NCI-H510A treated with DMSO at 0.1 percent for 48 hours (cell line): Measurements from ENCODE around the gene ING3.
"Not testable (repeated sequence)": the region's sequence is repeated elsewhere in the genome, so short reads cannot be mapped to it uniquely, and the experiment has no call there.

Source experiments
- DNase-seq: peaks from one replicate; lab custom pipeline; 2025; lab: John Stamatoyannopoulos, UW

The ING3 gene

GRCh38 chr7:121002757-121003200 lies 52.2 kb downstream of the ING3 start:
- no peak for DNase-seq

DNA sequence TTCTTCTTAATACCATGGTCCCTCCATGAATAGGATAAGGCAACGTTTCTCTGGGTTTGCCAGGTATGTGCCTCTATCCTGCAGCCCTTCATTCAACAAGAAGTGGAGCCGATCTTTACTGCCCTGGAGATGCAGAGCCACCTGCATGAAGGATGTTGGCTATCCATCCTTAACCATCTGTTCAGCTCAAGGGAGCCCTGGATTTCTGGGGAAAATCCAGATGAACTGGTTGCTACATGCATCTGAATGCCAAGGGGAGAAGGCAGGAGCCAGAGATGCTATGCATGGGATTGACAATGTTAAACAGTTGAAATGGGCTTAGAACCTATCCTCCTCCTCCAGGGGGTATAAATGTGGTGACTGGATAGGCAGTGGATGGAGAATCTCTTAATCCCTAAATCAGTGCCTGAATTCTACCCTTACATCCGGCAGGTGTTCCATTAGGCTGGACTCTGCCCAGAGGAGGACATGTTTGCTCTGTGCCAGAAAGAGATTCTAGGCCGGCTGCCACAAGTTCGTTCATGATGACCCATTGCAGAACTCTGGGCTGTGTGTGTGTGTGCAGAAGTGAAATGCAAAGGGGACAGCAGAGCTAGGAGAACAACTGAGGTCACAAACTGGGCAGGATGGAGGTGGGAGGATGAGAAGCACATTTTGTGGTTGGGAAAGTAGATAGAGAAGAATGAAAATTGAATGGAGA lies 53.6 kb downstream of the ING3 start:
- no peak for DNase-seq

DNA sequence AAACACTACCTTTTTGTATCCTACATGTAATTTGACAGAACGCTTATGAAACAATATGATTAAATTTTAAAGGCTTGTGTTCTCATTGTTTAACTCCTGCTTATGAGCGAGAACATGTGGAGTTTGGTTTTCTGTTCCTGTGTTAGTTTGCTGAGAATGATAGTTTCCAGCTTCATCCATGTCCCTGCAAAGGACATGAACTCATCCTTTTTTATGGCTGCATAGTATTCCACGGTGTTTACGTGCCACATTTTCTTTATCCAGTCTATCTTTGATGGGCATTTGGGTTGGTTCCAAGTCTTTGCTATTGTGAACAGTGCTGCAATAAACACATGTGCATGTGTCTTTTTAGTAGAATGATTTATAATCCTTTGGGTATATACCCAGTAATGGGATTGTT lies 54.5 kb downstream of the ING3 start:
- not testable (repeated sequence) for DNase-seq

- DNase-seq: no peak
Observed at GRCh38 chr7:121005996-121006584, 55.5 kb downstream of the ING3 start.

- DNase-seq: no peak
Observed at GRCh38 chr7:121006711-121007315, 56.2 kb downstream of the ING3 start.

GRCh38 chr7:121008816-121009215 lies 58.2 kb downstream of the ING3 start:
- no peak for DNase-seq

- no peak for DNase-seq
Observed at GRCh38 chr7:121011401-121011800, 60.8 kb downstream of the ING3 start.

GRCh38 chr7:121012170-121012874 lies 61.7 kb downstream of the ING3 start:
- no peak for DNase-seq

DNA sequence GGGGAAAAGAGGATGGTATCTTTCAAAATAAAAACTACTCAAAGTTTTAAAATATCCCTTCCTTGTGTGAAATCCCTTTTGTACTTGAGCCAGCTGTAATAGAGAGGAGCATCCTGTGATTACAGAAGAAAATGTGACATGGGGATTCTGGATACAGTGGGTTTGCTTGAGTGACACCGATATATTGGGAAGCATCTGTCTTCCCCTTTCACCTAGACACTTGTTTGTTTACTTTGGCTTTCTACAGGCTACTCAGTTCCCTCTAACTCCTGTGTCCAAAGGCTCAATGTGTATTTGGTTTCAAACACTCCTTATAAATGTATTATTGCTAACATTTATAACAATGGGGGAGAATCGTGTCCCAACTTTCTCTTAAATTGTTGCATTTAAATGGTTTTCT lies 62.3 kb downstream of the ING3 start:
- peak; percentile 12 for DNase-seq

- no peak for DNase-seq
Observed at GRCh38 chr7:121015560-121015959, 65.0 kb downstream of the ING3 start.

- DNase-seq: no peak
Observed at GRCh38 chr7:121016966-121017365, 66.4 kb downstream of the ING3 start.

DNA sequence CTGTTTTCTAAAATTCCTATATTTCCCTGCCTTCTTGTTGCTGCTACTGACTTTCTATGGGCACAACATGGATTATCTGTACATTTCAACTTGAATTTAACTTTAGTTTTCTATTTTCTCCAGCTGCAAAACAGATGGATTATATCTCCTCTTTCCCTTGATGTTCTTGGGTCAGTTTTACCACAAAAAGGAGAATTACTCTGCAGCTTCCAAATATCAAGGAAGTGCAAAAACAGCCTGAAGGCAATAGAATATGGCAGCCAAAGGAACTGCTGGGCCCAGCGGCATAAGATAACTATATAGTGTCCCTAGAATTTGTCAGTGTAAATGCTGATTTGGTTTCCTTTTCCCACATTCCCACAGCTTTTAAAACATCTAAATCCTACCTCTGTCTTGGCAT lies 67.0 kb downstream of the ING3 start:
- DNase-seq: no peak

DNA sequence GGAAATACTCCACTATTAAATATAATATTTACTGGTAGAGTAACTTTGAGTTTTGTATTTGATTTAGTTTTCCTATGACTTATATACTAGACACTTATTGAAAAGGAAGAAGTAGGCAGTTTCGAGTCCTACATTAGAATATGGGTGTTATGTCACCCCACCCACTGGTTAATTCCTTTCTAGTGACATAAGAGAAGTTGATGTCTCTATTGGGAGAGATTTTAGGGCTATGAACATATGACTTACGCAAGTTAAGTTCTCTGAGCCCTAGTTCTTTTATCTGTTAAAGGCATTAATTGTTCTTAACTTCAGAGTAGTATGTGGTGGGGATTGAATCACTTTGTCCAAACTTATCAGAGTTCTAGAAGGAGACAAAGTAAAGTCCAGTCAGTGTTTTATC lies 68.4 kb downstream of the ING3 start:
- no peak for DNase-seq

DNA sequence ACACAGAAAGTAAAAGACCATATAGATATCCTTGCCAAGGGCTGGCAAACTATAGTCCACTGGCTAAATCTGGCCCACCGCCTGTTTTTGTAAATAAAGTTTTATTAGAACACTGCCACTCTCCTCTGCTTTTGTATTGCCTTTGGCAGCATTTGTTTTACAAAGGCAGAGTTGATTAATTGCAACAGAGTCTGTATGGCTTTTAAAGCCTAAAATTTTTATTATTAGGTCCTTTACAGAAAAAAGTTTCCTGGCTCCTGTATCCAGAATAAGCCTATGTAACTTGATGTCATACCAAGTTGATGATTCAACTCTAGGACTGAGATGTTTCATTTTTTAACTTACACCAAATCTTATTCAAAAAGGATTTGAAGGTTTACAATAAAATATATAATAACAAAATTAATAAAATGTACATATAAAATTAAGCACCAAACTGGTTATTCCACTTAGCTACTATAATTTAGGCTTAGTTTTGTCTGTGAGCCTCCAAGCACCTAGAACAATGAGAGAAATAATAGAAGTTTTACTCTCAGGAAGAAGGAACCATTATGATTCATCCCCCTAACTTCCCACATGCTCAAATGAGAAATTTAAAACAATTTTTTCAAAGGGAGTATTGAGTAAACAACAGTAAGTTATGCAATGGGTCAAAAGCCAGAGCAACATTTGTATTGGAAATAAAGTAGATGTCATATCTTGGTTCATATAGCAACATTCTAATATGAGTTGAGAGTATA lies 69.8 kb downstream of the ING3 start:
- DNase-seq: no peak

- no peak for DNase-seq
Observed at GRCh38 chr7:121020989-121021969, 70.7 kb downstream of the ING3 start.

GRCh38 chr7:121023194-121023593 lies 72.6 kb downstream of the ING3 start:
- no peak for DNase-seq

DNA sequence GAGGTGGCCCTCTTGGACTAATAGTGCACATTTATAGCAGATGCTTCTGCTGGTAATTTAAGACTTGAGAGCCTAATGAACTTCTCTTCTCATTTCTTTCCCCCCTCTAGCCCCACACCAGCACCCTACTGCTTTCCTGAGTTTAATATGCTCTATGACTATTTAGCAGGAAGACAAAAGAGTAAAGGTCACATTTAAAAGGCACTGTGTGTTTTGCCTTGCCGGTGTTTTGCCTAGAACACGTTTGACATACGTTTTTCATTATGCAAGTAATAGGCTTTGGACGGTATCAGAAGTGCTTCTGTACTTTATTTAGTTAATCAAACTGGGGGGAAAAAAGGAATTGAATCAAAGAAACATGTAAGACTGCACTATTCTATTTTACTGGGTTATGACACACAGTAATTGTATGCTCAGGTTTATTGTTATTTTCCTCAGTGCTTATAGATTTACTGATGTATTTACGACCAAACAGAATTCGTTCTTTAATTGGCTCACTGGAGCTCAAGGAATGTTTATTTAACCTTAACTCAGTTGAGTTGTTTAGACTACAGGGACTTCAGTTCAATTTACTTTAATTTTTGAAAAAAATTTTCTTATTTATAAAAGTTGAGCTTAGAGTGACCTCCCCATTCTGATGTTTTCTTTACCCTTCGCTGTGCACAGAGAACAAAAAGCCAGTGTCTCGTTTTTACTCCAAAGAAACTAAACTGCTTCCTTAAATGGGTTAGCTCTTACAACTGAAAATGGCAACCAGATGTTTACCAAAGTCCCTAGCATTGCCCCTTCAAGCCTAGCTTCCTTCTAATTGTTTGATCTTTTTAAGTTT lies 73.3 kb downstream of the ING3 start:
- DNase-seq: no peak

- DNase-seq: no peak
Observed at GRCh38 chr7:121024611-121025010, 74.0 kb downstream of the ING3 start.

GRCh38 chr7:121026159-121026558 lies 75.6 kb downstream of the ING3 start:
- DNase-seq: no peak

DNA sequence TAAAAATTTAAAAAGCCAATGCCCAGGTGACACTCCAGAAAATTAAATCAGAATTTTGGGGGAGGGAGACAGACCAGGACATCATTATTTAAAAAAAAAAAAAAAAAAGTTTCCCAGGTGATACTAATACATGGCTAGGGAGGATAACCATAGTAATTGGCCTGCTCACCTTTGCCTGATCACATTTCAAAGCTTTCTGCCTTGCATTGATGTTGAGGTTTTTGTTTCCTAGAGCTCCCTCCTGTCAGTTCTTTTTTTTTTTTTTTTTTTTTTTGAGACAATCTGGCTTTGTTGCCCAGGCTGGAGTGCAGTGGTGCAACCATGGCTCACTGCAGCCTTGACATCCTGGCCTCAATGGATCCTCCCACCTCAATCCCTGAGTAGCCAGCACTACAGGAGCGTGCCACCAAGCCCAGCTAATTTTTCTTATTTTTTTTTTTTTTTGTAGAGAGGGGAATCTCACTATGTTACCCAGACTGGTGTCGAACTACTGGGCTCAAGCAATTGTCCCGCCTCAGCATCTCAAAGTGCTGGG lies 76.1 kb downstream of the ING3 start:
- no peak for DNase-seq
